HepG2 (cell line): ENCODE results near the gene ARHGAP30. TPM values are rescaled to one million over a fixed set of nuclear protein-coding genes. Genes with fewer than 3 reads are reported as not detected.

Experiments
- ERF ChIP-seq: IDR thresholded peaks from 2 replicates; pipeline ENCODE4 v1.6.1; 2018; ENCODE audit warnings: missing biosample characterization, missing genetic modification reagents
- FOSL2 ChIP-seq: sonication (generic); formaldehyde crosslinking; IDR thresholded peaks from 2 replicates; pipeline ENCODE4 v1.4.0; 2020; ENCODE audit warnings: missing genetic modification reagents
- GTF2F1 ChIP-seq: fragments of 150-350 bp; IDR thresholded peaks from 2 replicates; pipeline ENCODE4 v1.6.1; 2014; ENCODE audit warnings: low read length
- HIVEP1 ChIP-seq: sonication (generic); formaldehyde crosslinking; IDR thresholded peaks from 2 replicates; pipeline ENCODE4 v1.4.0; 2020; ENCODE audit warnings: mild to moderate bottlenecking, missing genetic modification reagents
- ISX ChIP-seq: sonication (generic); formaldehyde crosslinking; conservative IDR thresholded peaks from 2 replicates; pipeline ENCODE4 v1.5.0; 2020; ENCODE audit warnings: missing genetic modification reagents
- KDM5A ChIP-seq: fragments of 200-600 bp; sonication (generic); IDR thresholded peaks from 2 replicates; pipeline ENCODE4 v1.7.0; 2018; ENCODE audit warnings: antibody characterized with exemption, mild to moderate bottlenecking, low read length, borderline replicate concordance
- MEIS2 ChIP-seq: sonication (generic); formaldehyde crosslinking; IDR thresholded peaks from 2 replicates; pipeline ENCODE4 v1.9.0; 2021; ENCODE audit warnings: mild to moderate bottlenecking, missing genetic modification reagents
- NRL ChIP-seq: sonication (generic); formaldehyde crosslinking; IDR thresholded peaks from 2 replicates; pipeline ENCODE4 v1.5.0; 2020; ENCODE audit warnings: missing genetic modification reagents, mild to moderate bottlenecking, moderate library complexity, borderline replicate concordance
- PAX8 ChIP-seq: sonication (generic); formaldehyde crosslinking; IDR thresholded peaks from 2 replicates; pipeline ENCODE4 v1.8.0; 2022; ENCODE audit warnings: mild to moderate bottlenecking, missing genetic modification reagents, borderline replicate concordance
- POLR2AphosphoS5 ChIP-seq: IDR thresholded peaks from 2 replicates; pipeline ENCODE4 v1.6.1; 2012; ENCODE audit warnings: low read depth, low read length
- RBFOX2 ChIP-seq: fragments of 200-400 bp; formaldehyde crosslinking; IDR thresholded peaks from 2 replicates; pipeline ENCODE4 v1.6.1; 2017; ENCODE audit warnings: low read depth, mild to moderate bottlenecking, low read length
- SATB2 ChIP-seq: sonication (generic); formaldehyde crosslinking; IDR thresholded peaks from 2 replicates; pipeline ENCODE4 v1.5.0; 2020; ENCODE audit warnings: missing genetic modification reagents
- SCMH1 ChIP-seq: sonication (generic); formaldehyde crosslinking; IDR thresholded peaks from 2 replicates; pipeline ENCODE4 v1.9.0; 2021; ENCODE audit warnings: missing genetic modification reagents, mild to moderate bottlenecking, borderline replicate concordance
- SIX4 ChIP-seq: sonication (generic); formaldehyde crosslinking; IDR thresholded peaks from 2 replicates; pipeline ENCODE4 v1.4.0; 2020; ENCODE audit warnings: missing genetic modification reagents
- TSC22D2 ChIP-seq: sonication (generic); formaldehyde crosslinking; IDR thresholded peaks from 2 replicates; pipeline ENCODE4 v1.5.1; 2020; ENCODE audit warnings: missing genetic modification reagents, mild to moderate bottlenecking, borderline replicate concordance
- ZNF557 ChIP-seq: sonication (generic); formaldehyde crosslinking; IDR thresholded peaks from 2 replicates; pipeline ENCODE4 v1.4.0; 2020; ENCODE audit warnings: missing genetic modification reagents
- ZNF564 ChIP-seq: sonication (generic); formaldehyde crosslinking; IDR thresholded peaks from 2 replicates; pipeline ENCODE4 v1.8.1; 2023; ENCODE audit warnings: mild to moderate bottlenecking, missing genetic modification reagents
- polyA plus RNA-seq, 8 experiments: library from polyadenylated mRNA; depleted of rRNA in 3 of 8; stranded (reverse) in 7 of 8; unstranded in 1 of 8; fragments of >200 nt; fragmentation: Illumina TruSeq in 4 of 8; extraction: Trizol in 4 of 8; gene quantifications; 2 replicates each; pipeline versions ENCODE4 v1.2.1 to v1.2.3, GENCODE V29; 2011 to 2016; ENCODE audit warnings: low read depth in 4 of 8, missing spikeins in 1 of 8, mixed read lengths in 1 of 8; ENCODE audit not compliant: insufficient read depth in 1 of 8
- total RNA-seq, 5 experiments: library from RNA; depleted of rRNA; stranded (reverse); fragments of >200 nt; fragmentation: Illumina TruSeq; extraction: Trizol; gene quantifications; 2 replicates each; pipeline ENCODE4 v1.2.3, GENCODE V29; 2016; ENCODE audit warnings: low read depth in 1 of 5
- TF ChIP-seq, protein P1 (sequence below): sonication (generic); formaldehyde crosslinking; IDR thresholded peaks from 2 replicates; pipeline ENCODE4 v1.5.0; 2020; ENCODE audit warnings: mild to moderate bottlenecking, missing genetic modification reagents
- TF ChIP-seq, protein P2 (sequence below): sonication (generic); formaldehyde crosslinking; IDR thresholded peaks from 2 replicates; pipeline ENCODE4 v1.5.1; 2020; ENCODE audit warnings: mild to moderate bottlenecking, missing genetic modification reagents
- TF ChIP-seq, protein P3 (sequence below): sonication (generic); formaldehyde crosslinking; IDR thresholded peaks from 2 replicates; pipeline ENCODE4; 2020; ENCODE audit warnings: missing genetic modification reagents, mild to moderate bottlenecking, borderline replicate concordance
- TF ChIP-seq, protein P4 (sequence below): sonication (generic); formaldehyde crosslinking; IDR thresholded peaks from 2 replicates; pipeline ENCODE4 v1.4.0; 2020; ENCODE audit warnings: missing genetic modification reagents
- TF ChIP-seq, protein P5 (sequence below): sonication (generic); formaldehyde crosslinking; IDR thresholded peaks from 2 replicates; pipeline ENCODE4 v1.4.0; 2020; ENCODE audit warnings: missing genetic modification reagents

ARHGAP30 gene
- total and polyA plus RNA-seq, 2 of the 13 experiments (the other 11 are each of a cell fraction or from before 2014, with no cell fraction given), result 0.13 to 0.20 TPM

DNA sequence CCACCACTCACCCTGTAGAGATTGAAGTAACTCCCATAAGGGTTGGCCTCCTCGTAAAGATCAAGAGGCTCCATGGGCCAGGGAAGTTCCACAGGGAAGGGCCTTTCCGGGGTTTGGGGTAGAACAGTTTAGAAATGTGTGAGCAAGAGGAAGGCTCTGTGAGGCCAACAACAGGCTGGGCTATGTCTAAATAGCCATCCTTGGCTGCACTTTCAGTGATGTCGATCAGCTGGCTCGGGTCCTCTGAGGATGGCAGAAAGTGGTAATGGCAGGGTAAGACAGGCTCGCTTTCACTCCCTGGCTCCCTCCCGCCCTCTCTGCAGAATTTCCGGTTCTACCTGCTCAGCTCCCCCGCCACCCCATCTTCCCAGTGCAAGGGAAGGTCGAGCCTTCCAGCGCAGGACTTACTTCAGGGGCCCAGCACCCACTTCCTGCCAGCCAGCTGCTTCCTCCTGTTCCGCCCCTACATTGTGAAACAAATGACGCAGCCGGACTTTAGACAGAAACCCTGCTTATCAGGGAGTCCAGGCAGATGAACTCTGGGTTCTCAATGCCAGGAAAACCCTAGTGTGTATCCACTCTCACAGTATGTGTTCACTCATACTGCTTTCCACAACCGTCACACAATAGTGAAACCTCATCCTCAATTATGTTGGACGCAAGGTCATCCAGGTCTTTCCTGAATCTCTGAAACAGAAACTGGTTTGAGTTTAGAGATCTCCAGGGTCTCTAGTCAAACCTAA lies 56.0 kb downstream of the ARHGAP30 start (continued):
- TF ChIP-seq, protein P1, sequence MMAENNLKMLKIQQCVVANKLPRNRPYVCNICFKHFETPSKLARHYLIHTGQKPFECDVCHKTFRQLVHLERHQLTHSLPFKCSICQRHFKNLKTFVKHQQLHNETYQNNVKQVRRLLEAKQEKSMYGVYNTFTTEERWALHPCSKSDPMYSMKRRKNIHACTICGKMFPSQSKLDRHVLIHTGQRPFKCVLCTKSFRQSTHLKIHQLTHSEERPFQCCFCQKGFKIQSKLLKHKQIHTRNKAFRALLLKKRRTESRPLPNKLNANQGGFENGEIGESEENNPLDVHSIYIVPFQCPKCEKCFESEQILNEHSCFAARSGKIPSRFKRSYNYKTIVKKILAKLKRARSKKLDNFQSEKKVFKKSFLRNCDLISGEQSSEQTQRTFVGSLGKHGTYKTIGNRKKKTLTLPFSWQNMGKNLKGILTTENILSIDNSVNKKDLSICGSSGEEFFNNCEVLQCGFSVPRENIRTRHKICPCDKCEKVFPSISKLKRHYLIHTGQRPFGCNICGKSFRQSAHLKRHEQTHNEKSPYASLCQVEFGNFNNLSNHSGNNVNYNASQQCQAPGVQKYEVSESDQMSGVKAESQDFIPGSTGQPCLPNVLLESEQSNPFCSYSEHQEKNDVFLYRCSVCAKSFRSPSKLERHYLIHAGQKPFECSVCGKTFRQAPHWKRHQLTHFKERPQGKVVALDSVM (CRISPR knock-in tag), result no peak
- TF ChIP-seq POLR2AphosphoS5 (peak; percentile 47; the same call in 1 of the 2 replicates), SIX4 (CRISPR knock-in tag) (peak; percentile 65), ZNF557 (CRISPR knock-in tag) (peak; percentile 60; the same call in 1 of the 2 replicates), ERF (CRISPR knock-in tag) (peak; percentile 93), SCMH1 (CRISPR knock-in tag) (no peak), ISX (CRISPR knock-in tag) (no peak), HIVEP1 (peak; percentile 99), NRL (CRISPR knock-in tag) (peak; percentile 91), RBFOX2 (no peak), PAX8 (no peak), MEIS2 (peak; percentile 93), ZNF564 (CRISPR knock-in tag) (peak; percentile 54), GTF2F1 (no peak), SATB2 (no peak), KDM5A (0 out of 2 replicates have a peak, but pooled peaks have one; percentile 20), FOSL2 (CRISPR knock-in tag) (peak; percentile 95), TSC22D2 (peak; percentile 80; the same call in 1 of the 2 replicates)
- TF ChIP-seq, protein P2, sequence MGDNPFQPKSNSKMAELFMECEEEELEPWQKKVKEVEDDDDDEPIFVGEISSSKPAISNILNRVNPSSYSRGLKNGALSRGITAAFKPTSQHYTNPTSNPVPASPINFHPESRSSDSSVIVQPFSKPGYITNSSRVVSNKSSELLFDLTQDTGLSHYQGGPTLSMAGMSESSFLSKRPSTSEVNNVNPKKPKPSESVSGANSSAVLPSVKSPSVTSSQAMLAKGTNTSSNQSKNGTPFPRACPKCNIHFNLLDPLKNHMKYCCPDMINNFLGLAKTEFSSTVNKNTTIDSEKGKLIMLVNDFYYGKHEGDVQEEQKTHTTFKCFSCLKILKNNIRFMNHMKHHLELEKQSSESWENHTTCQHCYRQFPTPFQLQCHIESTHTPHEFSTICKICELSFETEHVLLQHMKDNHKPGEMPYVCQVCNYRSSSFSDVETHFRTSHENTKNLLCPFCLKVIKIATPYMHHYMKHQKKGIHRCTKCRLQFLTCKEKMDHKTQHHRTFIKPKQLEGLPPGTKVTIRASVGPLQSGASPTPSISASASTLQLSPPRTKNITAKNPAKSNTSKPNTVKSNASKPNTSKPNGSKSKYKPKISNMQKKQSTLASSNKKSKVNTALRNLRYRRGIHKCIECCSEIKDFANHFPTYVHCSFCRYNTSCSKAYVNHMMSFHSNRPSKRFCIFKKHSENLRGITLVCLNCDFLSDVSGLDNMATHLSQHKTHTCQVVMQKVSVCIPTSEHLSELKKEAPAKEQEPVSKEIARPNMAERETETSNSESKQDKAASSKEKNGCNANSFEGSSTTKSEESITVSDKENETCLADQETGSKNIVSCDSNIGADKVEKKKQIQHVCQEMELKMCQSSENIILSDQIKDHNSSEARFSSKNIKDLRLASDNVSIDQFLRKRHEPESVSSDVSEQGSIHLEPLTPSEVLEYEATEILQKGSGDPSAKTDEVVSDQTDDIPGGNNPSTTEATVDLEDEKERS, result no peak
- TF ChIP-seq, protein P3, sequence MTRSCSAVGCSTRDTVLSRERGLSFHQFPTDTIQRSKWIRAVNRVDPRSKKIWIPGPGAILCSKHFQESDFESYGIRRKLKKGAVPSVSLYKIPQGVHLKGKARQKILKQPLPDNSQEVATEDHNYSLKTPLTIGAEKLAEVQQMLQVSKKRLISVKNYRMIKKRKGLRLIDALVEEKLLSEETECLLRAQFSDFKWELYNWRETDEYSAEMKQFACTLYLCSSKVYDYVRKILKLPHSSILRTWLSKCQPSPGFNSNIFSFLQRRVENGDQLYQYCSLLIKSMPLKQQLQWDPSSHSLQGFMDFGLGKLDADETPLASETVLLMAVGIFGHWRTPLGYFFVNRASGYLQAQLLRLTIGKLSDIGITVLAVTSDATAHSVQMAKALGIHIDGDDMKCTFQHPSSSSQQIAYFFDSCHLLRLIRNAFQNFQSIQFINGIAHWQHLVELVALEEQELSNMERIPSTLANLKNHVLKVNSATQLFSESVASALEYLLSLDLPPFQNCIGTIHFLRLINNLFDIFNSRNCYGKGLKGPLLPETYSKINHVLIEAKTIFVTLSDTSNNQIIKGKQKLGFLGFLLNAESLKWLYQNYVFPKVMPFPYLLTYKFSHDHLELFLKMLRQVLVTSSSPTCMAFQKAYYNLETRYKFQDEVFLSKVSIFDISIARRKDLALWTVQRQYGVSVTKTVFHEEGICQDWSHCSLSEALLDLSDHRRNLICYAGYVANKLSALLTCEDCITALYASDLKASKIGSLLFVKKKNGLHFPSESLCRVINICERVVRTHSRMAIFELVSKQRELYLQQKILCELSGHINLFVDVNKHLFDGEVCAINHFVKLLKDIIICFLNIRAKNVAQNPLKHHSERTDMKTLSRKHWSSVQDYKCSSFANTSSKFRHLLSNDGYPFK (CRISPR knock-in tag), result peak; percentile 80; the same call in 1 of the 2 replicates
- TF ChIP-seq, protein P4, sequence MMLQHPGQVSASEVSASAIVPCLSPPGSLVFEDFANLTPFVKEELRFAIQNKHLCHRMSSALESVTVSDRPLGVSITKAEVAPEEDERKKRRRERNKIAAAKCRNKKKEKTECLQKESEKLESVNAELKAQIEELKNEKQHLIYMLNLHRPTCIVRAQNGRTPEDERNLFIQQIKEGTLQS (CRISPR knock-in tag), result peak; percentile 94
- TF ChIP-seq, protein P5, sequence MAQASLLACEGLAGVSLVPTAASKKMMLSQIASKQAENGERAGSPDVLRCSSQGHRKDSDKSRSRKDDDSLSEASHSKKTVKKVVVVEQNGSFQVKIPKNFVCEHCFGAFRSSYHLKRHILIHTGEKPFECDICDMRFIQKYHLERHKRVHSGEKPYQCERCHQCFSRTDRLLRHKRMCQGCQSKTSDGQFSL (CRISPR knock-in tag), result 0 out of 2 replicates have a peak, but pooled peaks have one; percentile 35
